GM06990 (cell line): Measurements from ENCODE around the gene THAP5.

ENCODE experiments used
- DNase-seq: peaks from one replicate; pipeline ENCODE4 v3.0.0-alpha.2; 2011; ENCODE audit not compliant: insufficient read length; ENCODE audit errors: extremely low read depth
- H3K27me3 ChIP-seq: replicated peaks from 2 replicates; pipeline ENCODE4 v1.6.0; 2011; ENCODE audit warnings: low read length; ENCODE audit not compliant: control insufficient read depth, insufficient read depth
- H3K36me3 ChIP-seq: 2 replicates; pipeline ENCODE4 v1.5.1; 2011; ENCODE audit warnings: low read length; ENCODE audit not compliant: control insufficient read depth, insufficient read depth
- H3K4me3 ChIP-seq: replicated peaks from 2 replicates; pipeline ENCODE4 v1.5.1; 2011; ENCODE audit warnings: low read depth, mild to moderate bottlenecking, control low read depth, low read length
- CTCF ChIP-seq: IDR thresholded peaks from 2 replicates; pipeline ENCODE4 v1.5.1; 2011; ENCODE audit warnings: low read length, control low read depth, mild to moderate bottlenecking, inconsistent platforms; ENCODE audit not compliant: insufficient read depth, poor library complexity, severe bottlenecking

The THAP5 gene

GRCh38 chr7:108600399-108600798 is 30.9 kb upstream of the THAP5 start:
- no peaks in the 10 kb centered on the region for H3K36me3 ChIP-seq
- no peak for TF ChIP-seq CTCF
- H3K4me3 ChIP-seq, result no peak overlapping the region
- no peak for DNase-seq
- no peaks in the 10 kb centered on the region for H3K27me3 ChIP-seq

- Histone ChIP-seq H3K36me3 (no peaks in the 10 kb centered on the region), H3K27me3 (no peaks in the 10 kb centered on the region), H3K4me3 (no peak overlapping the region)
- DNase-seq, result no peak
- no peak for TF ChIP-seq CTCF
Observed at GRCh38 chr7:108598914-108599580, 29.5 kb upstream of the THAP5 start.

- TF ChIP-seq CTCF, result no peak
- no peak for DNase-seq
- Histone ChIP-seq H3K4me3 (no peak overlapping the region), H3K27me3 (no peaks in the 10 kb centered on the region), H3K36me3 (no peaks in the 10 kb centered on the region)
Observed at GRCh38 chr7:108598153-108598552, 28.6 kb upstream of the THAP5 start.

- DNase-seq, result no peak
- H3K4me3 ChIP-seq, result no peak overlapping the region
- H3K36me3 ChIP-seq, result no peaks in the 10 kb centered on the region
- no peak for TF ChIP-seq CTCF
- H3K27me3 ChIP-seq, result no peaks in the 10 kb centered on the region
Observed at GRCh38 chr7:108596560-108596959, 27.1 kb upstream of the THAP5 start.

GRCh38 chr7:108592646-108593201 is 23.2 kb upstream of the THAP5 start:
- peak; percentile 24 for TF ChIP-seq CTCF
- Histone ChIP-seq H3K27me3 (no peaks in the 10 kb centered on the region), H3K36me3 (no peaks in the 10 kb centered on the region), H3K4me3 (no peak overlapping the region)
- no peak for DNase-seq
